DOHH2 (cell line): ENCODE data around the gene TNNI2.

Source experiments
- CTCF ChIP-seq: fragments of 200-600 bp; sonication (generic); IDR thresholded peaks from one replicate; pipeline ENCODE4 v1.5.1; 2014; ENCODE audit warnings: antibody characterized with exemption, mild to moderate bottlenecking, low read depth, low read length; ENCODE audit not compliant: poor library complexity, severe bottlenecking
- EZH2phosphoT487 ChIP-seq: fragments of 200-600 bp; sonication (generic); IDR thresholded peaks from 2 replicates; pipeline ENCODE4 v1.6.1; 2017; ENCODE audit warnings: borderline replicate concordance, mild to moderate bottlenecking, antibody characterized with exemption, low read length, moderate library complexity, mixed read lengths

GRCh38 chr11:1862588-1863351, 24.0 kb downstream of the TNNI2 start:
- TF ChIP-seq CTCF (no peak), EZH2phosphoT487 (no peak)
